GM21576 (cell line): Measurements from ENCODE around the gene UCN3.
A peak's percentile ranks its signal among the peaks of the same experiment; 100 is the strongest.

Experiments used
- ATAC-seq: cut with Tn5 transposase; IDR thresholded peaks from one replicate; pipeline ENCODE4 v1.9.1; 2021; ENCODE audit warnings: mild to moderate bottlenecking, moderate library complexity; ENCODE audit not compliant: unreplicated experiment

Gene UCN3

DNA sequence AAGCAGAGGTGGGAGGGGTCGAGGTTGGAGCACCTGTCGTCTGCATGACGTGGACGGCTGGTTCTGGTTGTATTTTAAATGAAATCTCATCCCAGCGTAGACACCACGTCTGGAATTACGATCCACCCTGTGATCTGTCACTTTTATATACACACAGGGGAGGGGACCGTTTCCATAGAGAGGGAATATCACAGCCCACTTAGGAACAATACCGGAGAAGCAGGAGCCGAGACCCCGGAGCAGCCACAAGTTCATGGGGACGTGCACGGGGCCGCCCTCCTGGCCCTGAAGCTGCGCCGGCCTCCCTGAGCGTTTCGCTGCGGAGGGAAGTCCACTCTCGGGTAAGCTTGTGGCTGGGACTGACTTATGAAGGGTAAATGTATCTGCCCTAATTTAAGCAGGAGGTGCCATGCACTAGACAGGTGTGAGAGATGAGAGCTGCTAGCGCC, at the start of gene UCN3:
UCN3 (plus strand) TSS at position 77 of the 449 bp plus-strand sequence. CDS start 8,755 bp downstream, outside the sequence.
- no peak for ATAC-seq

GRCh38 chr10:5317547-5318107, 47.1 kb upstream of the UCN3 start:
- no peak for ATAC-seq

GRCh38 chr10:5318148-5318547, 46.6 kb upstream of the UCN3 start:
- ATAC-seq, result no peak

DNA sequence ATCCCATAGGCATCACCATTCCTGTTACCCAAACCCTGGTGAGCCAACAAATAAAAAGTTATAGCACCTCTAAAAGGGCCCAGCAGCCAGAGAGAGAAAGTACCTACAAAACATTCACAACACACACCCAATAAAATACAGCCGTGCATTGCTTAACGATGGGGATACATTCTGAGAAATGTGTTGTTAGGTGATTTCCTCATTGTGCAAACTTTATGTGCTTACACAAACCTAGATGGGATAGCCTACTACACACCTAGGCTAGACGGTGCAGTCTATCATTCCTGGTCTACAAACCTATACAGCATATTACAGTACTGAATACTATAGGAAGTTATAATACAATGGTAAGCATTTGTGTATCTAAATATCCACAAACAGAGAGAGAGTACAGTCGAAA, 44.9 kb upstream of the UCN3 start:
- no peak for ATAC-seq

- no peak for ATAC-seq
Measured at GRCh38 chr10:5321273-5321672, 43.5 kb upstream of the UCN3 start.

DNA sequence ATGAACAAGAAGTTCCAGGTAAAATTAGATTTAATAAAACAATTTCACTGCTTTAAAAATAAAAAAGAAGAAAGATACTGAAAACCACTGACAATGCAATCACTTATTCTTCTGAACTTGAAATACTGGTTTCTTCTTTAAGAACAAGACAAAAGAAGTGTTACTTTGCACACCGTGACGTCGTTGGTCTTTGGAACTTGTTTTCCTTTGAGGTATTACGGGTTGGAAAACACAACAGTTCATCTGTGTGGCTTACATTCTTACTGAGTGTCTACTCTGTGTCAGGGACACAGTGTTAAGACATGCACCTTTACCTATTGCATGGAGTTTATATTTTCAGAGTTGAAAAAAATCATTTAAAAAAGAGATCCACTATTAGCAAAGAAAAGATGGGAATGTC, 41.3 kb upstream of the UCN3 start:
- no peak for ATAC-seq

DNA sequence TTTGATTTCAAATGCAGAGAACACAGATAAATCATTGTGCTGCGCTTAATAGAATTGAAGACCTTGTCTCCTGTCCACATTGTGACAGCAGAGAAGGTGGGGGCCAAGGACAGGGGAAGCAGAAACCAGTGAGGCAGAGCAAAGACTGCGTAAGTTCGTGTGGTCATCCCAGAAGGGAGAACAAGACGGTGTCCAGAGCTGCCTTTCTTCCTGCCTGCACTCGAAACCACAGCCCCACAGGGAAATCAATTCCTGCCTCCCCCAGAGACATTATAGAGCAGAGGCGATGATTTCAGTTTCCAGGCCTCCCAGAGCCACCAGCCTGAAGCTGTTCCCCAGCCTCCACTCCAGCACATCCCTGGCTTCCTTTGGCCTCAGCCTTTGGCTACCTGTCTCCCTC, 39.7 kb upstream of the UCN3 start:
- ATAC-seq, result no peak

DNA sequence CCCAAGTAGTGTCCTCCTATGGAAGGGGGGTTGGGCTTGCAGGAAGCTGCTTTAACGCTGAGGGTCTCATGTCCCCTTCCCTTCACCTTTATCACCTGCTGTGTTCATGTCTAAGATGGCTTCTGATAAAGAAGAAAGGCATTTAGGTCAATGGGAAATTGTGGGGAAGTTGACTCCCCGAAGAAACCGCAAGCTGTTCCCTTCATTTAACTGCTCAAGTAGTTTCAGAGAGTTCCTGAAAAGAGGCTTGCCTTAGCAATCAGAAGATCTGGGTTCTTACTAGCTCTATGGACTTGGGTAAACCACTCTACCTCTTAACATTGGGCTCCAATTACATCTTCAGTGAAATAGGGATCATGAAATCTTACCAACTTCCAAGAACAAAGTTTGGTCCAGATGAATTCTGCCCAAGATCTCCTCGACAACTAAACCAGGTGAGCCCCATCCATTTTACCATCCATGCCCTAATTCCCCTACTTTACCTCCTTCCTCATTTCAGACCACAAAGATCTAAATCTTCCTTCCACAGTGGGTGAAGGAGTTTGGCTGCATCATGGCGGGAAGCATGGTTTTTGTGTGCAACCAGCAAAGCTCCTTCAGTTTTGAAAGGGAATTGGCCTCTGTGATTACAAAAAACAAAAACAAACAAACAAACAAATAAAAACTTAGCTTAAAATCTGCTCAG, 30.4 kb upstream of the UCN3 start:
- ATAC-seq, result no peak

GRCh38 chr10:5338010-5338409, 26.8 kb upstream of the UCN3 start:
- no peak for ATAC-seq

DNA sequence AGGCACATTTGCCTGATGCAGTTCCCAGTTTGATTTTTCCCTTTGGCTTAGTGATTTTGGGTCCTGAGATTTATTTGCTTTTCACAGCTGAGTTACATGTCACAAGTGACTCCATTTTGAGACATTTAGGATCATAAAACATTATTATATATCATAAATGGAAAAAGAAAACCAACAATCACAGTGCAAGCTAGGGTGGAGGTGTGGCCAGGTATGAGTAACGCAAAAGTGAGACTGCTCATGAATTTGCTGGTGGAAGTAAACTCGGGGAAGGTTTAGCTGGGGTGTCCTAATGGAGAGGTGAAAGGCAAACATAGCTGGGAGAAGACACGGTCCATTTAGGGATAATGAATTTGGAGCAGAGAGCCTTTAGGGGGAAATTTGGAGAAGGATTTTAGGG, 21.7 kb upstream of the UCN3 start:
- no peak for ATAC-seq

DNA sequence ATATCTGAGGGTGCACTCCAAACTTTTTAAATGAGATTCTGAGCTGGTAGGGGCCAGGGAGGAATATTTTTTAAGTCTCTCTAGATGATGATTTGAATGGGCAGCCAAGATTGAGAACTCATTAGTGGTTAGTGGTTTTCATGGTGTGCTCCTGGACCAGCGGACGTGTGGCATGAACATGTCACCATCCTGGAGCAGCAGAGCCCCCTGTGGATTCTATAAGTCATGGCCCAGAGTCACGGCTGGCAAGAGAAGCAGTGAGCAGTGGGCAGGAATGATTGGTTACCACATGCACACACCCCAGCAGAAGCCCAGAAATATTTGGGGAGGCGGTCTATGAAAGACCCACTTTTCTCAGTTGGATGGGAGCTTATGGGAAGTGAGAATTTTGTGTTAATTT, 21.2 kb upstream of the UCN3 start:
- ATAC-seq, result no peak

- no peak for ATAC-seq
Measured at GRCh38 chr10:5343979-5344378, 20.8 kb upstream of the UCN3 start.

GRCh38 chr10:5344746-5345145, 20.0 kb upstream of the UCN3 start:
- no peak for ATAC-seq

GRCh38 chr10:5346881-5347280, 17.9 kb upstream of the UCN3 start:
- ATAC-seq, result no peak

DNA sequence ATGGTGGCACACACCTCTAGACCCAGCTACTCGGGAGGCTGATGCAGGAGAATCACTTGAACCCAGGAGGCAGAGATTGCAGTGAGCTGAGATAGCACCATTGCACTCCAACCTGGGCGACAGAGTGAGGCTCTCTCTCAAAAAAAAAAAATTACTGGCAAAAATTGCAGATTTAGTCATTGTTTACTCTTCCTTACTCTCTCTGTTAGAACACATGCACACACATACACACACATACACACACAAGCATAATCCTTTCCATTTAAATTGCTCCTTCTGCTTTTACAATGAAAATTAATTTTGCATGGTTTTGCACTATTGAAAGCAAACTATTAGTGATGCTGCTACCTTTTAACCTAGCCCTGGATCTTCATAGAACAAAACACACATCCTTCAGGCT, 15.4 kb upstream of the UCN3 start:
- ATAC-seq, result no peak

DNA sequence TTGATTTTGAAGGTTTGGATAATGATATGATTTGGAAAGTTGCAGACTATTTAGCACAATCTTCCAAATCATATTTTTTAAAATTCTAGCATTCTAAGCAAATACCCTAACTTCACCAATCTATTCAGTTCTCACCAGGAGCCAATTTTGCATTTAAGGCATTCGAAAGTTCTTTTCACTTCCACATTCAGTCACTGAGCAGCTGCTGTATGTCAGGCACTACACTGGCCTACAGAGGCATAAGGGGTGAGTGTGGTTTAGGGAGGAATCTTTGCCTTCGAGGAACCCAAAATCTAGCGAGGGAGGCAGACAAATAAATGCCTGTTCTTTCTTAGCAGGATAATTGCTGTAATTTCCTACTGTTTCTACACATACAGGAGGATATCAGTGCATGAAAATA, 10.7 kb upstream of the UCN3 start:
- ATAC-seq, result peak; percentile 70

DNA sequence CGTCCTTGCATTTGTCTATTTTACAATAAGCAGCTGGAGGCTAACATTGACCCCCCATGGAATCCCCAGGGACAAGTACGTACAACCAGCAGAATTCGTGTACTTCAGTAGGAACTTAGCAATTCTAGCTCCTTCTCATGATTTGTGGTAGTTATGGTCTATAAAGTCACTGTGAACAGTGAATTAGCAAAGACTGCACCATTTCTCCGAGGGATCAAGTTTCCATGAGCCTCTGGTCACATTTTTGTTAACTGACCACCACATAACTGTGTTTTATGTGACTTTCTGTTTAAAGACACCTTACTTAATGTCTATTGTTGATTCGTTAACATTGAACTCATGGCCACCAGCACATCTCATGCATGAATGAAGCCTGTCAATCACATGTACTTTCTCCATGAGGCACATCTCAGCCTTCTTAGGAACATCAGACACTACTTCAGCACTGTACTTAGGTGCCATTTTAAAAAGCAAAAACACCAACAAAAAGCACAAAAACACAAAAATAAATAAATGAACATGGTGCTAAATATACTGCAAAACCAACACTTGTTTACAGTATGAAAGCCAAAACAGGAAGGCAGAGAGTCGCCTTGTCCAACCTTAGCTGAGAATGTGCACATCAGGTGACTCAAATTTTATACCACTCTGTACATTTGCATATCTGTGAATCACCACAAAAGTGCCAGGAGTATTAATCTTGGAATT, 9.0 kb upstream of the UCN3 start:
- ATAC-seq, result no peak

DNA sequence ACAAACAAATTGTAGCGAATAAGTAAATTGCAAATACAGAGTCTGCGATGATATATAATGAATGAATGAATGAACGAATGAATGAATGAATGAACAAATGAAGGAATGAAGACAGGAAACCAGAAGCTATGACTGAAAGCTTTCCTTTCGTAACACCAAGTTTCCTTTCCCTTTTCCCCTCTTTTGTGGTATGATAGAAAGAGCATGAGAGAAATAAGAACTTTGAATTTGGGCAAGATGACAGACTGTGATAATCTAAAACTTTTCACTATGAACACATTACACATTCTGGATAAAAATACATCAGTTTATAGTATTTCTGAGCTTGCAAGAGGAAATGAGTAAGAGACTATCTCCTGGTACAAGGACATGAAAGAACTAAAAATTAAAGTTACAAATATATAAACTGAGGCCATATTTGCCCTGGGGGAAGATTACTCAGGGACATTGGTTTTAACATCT, 8.4 kb upstream of the UCN3 start:
- no peak for ATAC-seq

GRCh38 chr10:5360318-5360915, 4.3 kb upstream of the UCN3 start:
- ATAC-seq, result no peak

- ATAC-seq, result no peak
Measured at GRCh38 chr10:5361966-5362365, 2.8 kb upstream of the UCN3 start.

- ATAC-seq, result no peak
Measured at GRCh38 chr10:5362873-5363272, 1.9 kb upstream of the UCN3 start.

DNA sequence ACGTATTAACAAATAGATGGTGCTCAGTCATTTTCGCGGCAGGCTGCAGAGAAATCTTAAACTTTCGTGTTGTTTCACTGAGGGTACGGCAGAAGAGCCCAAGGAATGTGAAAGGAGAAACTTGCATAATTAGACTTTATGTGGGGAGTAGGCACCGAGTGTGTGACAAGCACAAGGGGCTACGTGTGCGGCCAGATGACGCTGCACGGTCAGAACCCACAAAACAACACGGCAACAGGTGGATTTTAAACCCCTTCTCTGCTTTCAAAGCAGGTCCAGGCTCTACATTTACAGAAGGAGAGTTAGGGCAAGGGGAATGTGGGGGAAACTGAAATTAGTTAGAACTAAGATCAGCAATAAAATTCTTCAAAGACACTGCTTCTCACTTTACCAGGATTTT, 392 bp upstream of the UCN3 start:
- no peak for ATAC-seq
